Natural killer cell (primary cell): Measurements from ENCODE around the gene PDCD1LG2. TPM values are rescaled to one million over a fixed set of nuclear protein-coding genes. Genes with fewer than 3 reads are reported as not detected.

ENCODE experiments used
- ATAC-seq, 3 donors: fragments of 150-1000 bp in 2 of 3; fragments of 200-7000 bp in 1 of 3; cut with Tn5 transposase; 1 replicate in 1 of 3; 2 replicates in 2 of 3; pipeline ENCODE4 v1.10.0; 2021; ENCODE audit warnings: mild to moderate bottlenecking in 2 of 3, moderate library complexity in 2 of 3
- DNase-seq, 2 donors: peaks; one replicate each; pipeline versions ENCODE4 v3.0.0 to v3.0.0-alpha.2; 2013 to 2021; ENCODE audit warnings: mixed read lengths in 1 of 2
- H3K27ac ChIP-seq: one replicate; pipeline ENCODE4 v1.5.1; 2013; ENCODE audit warnings: mild to moderate bottlenecking, low read length
- H3K27me3 ChIP-seq: one replicate; pipeline ENCODE4 v1.6.1; 2013; ENCODE audit warnings: low read length; ENCODE audit not compliant: control insufficient read depth, insufficient read depth
- H3K36me3 ChIP-seq: one replicate; pipeline ENCODE4 v1.6.1; 2013; ENCODE audit warnings: low read length; ENCODE audit not compliant: control insufficient read depth, insufficient read depth
- H3K4me1 ChIP-seq: one replicate; pipeline ENCODE4 v1.6.1; 2013; ENCODE audit warnings: low read length; ENCODE audit not compliant: control insufficient read depth, insufficient read depth
- H3K4me3 ChIP-seq: one replicate; pipeline ENCODE4 v1.5.1; 2013; ENCODE audit warnings: low read length
- H3K9me3 ChIP-seq: one replicate; pipeline ENCODE4 v1.6.1; 2013; ENCODE audit warnings: low read length; ENCODE audit not compliant: control insufficient read depth, insufficient read depth
- H3K27ac Mint-ChIP-seq, 2 donors: one replicate each; pipeline ENCODE4 v1.8.0; 2022; ENCODE audit warnings: mild to moderate bottlenecking in 2 of 2, mixed read lengths in 2 of 2, moderate library complexity in 1 of 2
- H3K27me3 Mint-ChIP-seq, 2 donors: one replicate each; pipeline ENCODE4 v1.8.0; 2022; ENCODE audit warnings: low read depth in 2 of 2, mixed read lengths in 2 of 2
- H3K36me3 Mint-ChIP-seq: one replicate; pipeline ENCODE4 v1.8.0; 2022; ENCODE audit warnings: mixed read lengths
- H3K4me1 Mint-ChIP-seq, 2 donors: one replicate each; pipeline ENCODE4 v1.8.0; 2022; ENCODE audit warnings: mixed read lengths in 2 of 2
- H3K4me3 Mint-ChIP-seq: one replicate; pipeline ENCODE4 v1.8.0; 2022; ENCODE audit warnings: mild to moderate bottlenecking, moderate library complexity, mixed read lengths
- H3K9me3 Mint-ChIP-seq, 2 donors: one replicate each; pipeline ENCODE4 v1.8.0; 2022; ENCODE audit warnings: mixed read lengths in 2 of 2
- CTCF ChIP-seq: fragments of 200-600 bp; IDR thresholded peaks from one replicate; pipeline ENCODE4 v1.8.0; 2022; ENCODE audit warnings: antibody characterized with exemption
- WGBS: methylation state at CpG from one replicate; pipeline ENCODE4 v1.1.7; 2013; ENCODE audit warnings: missing lambda C conversion rate; ENCODE audit not compliant: insufficient coverage; 5-methylcytosine and 5-hydroxymethylcytosine counted together
- intact Hi-C: fragments of 100-400 bp; cut with micrococcal nuclease; formaldehyde crosslinking; loops from one replicate; pipeline ENCODE4 v1.14.2; 2022
- total RNA-seq, 4 donors: library from RNA; stranded (reverse); fragments of 120-200 nt in 1 of 4; gene quantifications; one replicate each; pipeline versions ENCODE4 v1.2.3 to v1.2.4, GENCODE V29; 2013 to 2022

Gene PDCD1LG2
- total RNA-seq, 3 donors from 2014 or later (not counting 1 experiment from before 2014, with no cell fraction given): 0.14 to 1.2 (median 0.16) TPM

GRCh38 chr9:5571629-5572232, 61.4 kb downstream of the PDCD1LG2 start:
- H3K27me3 Mint-ChIP-seq: no peaks in the 10 kb centered on the region
- Histone ChIP-seq H3K36me3 (no peaks in the 10 kb centered on the region), H3K27me3 (no peaks in the 10 kb centered on the region), H3K9me3 (no peaks in the 10 kb centered on the region), H3K4me1 (peaks cover 7% of the 10 kb centered on the region), H3K27ac (no peak overlapping the region), H3K4me3 (no peak overlapping the region)
- peaks cover 10 to 13% of the 10 kb centered on the region in 2 donors for H3K4me1 Mint-ChIP-seq
- 92% methylated on average over 1 of the region's 1 CpG for WGBS
- H3K27ac Mint-ChIP-seq: no peak overlapping the region
- H3K4me3 Mint-ChIP-seq: no peak overlapping the region
- H3K9me3 Mint-ChIP-seq: no peaks in the 10 kb centered on the region
- no peak for ATAC-seq
- no peak for DNase-seq
- no peaks in the 10 kb centered on the region for H3K36me3 Mint-ChIP-seq
- no peak for TF ChIP-seq CTCF
- intact Hi-C loops: no loop called here

DNA sequence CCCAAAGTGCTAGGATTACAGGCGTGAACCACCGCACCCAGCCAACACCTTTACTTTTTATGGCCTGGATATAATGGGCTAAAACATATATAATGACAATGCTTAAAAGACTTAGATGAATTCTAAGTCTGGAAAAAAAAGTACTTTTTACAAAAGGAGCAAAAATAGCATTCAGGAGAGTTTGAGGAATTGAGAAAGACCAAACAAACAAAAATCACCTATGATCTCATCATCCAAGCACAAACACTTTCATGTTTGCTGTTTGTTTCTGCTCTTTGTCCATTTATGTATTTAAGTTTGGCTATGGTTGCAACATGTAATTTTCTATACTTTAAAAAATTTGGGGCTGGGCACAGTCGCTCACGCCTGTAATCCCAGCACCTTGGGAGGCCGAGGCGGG, 63.8 kb downstream of the PDCD1LG2 start:
- Histone ChIP-seq H3K4me1 (peaks cover 3% of the 10 kb centered on the region), H3K9me3 (no peaks in the 10 kb centered on the region), H3K27ac (no peak overlapping the region), H3K4me3 (no peak overlapping the region), H3K27me3 (no peaks in the 10 kb centered on the region), H3K36me3 (no peaks in the 10 kb centered on the region)
- ATAC-seq (no peak), DNase-seq (no peak)
- no peaks in the 10 kb centered on the region for H3K9me3 Mint-ChIP-seq
- no peak overlapping the region for H3K27ac Mint-ChIP-seq
- intact Hi-C loops: no loop called here
- no peaks in the 10 kb centered on the region for H3K36me3 Mint-ChIP-seq
- no peak overlapping the region for H3K4me3 Mint-ChIP-seq
- H3K27me3 Mint-ChIP-seq: no peaks in the 10 kb centered on the region
- H3K4me1 Mint-ChIP-seq: peaks cover 3 to 6% of the 10 kb centered on the region in 2 donors
- no peak for TF ChIP-seq CTCF
- 91% methylated on average over 4 of the region's 6 CpGs for WGBS

- intact Hi-C loops: no loop called here
- no peak for TF ChIP-seq CTCF
- Mint-ChIP-seq H3K27me3 (no peaks in the 10 kb centered on the region), H3K36me3 (no peaks in the 10 kb centered on the region), H3K9me3 (no peaks in the 10 kb centered on the region), H3K4me3 (no peak overlapping the region), H3K4me1 (no peaks in the 10 kb centered on the region), H3K27ac (no peak overlapping the region)
- ATAC-seq: no peak
- no peak overlapping the region for H3K4me3 ChIP-seq
- no peaks in the 10 kb centered on the region for H3K4me1 ChIP-seq
- WGBS: 83% methylated on average over 2 of the region's 2 CpGs
- H3K27me3 ChIP-seq: no peaks in the 10 kb centered on the region
- no peak overlapping the region for H3K27ac ChIP-seq
- no peaks in the 10 kb centered on the region for H3K9me3 ChIP-seq
- H3K36me3 ChIP-seq: no peaks in the 10 kb centered on the region
- no peak for DNase-seq
Observed at GRCh38 chr9:5575000-5575399, 64.7 kb downstream of the PDCD1LG2 start.

DNA sequence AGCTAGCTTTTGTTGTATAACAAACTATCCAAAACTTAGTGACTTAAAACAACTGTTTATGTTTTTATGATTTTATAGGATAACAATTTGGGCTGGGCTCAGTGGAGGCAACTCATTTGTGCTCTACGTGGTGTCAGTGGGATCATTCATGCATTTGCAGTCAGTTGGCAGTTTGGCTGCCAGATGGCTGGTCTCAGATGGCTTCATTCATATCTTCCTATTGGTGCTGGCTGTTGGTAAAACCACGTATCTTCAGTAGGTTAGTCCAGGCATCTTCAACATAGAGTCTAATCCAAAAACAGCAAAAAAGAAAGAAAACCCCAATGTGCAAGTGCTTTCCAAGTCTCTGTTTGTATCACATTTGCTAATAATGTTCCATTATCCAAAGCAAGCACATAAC, 66.9 kb downstream of the PDCD1LG2 start:
- Mint-ChIP-seq H3K36me3 (no peaks in the 10 kb centered on the region), H3K27ac (no peak overlapping the region), H3K9me3 (no peaks in the 10 kb centered on the region), H3K27me3 (peaks cover 0 to 2% of the 10 kb centered on the region in 2 donors), H3K4me3 (no peak overlapping the region), H3K4me1 (peaks cover 0 to 7% of the 10 kb centered on the region in 2 donors)
- 69% methylated on average over 2 of the region's 2 CpGs for WGBS
- H3K4me3 ChIP-seq: no peak overlapping the region
- H3K27me3 ChIP-seq: no peaks in the 10 kb centered on the region
- TF ChIP-seq CTCF: no peak
- no peak for DNase-seq
- intact Hi-C loops: no loop called here
- no peaks in the 10 kb centered on the region for H3K9me3 ChIP-seq
- ATAC-seq: no peak
- H3K27ac ChIP-seq: no peak overlapping the region
- no peaks in the 10 kb centered on the region for H3K4me1 ChIP-seq
- no peaks in the 10 kb centered on the region for H3K36me3 ChIP-seq
